ENCODE data around the gene ABCA10. TPM values are rescaled to one million over a fixed set of nuclear protein-coding genes. Genes with fewer than 3 reads are reported as not detected.
"Not testable (repeated sequence)": the region's sequence is repeated elsewhere in the genome, so short reads cannot be mapped to it uniquely, and the experiment has no call there.

ABCA10 gene
- total and polyA plus RNA-seq, 5 donors: 5.0 to 15.9 (median 6.9) TPM

DNA sequence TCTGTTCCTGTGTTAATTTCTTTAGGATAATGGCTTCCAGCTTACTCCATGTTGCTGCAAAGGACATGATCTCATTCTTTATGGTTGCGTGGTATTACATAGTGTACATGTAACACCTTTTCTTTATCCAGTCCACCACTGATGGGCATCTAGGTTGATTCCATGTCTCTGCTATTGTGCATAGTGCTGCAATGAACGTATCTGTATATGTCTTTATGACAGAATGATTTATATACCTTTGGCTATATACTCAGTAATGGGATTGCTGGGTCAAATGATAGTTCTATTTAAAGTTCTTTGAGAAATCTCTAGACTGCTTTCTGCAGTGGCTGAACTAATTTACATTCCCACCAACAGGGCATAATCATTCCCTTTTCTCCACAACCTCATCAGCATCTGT, 39.8 kb downstream of the ABCA10 start:
- DNase-seq: no peak
- WGBS: 96% methylated on average over 2 of the region's 2 CpGs

DNA sequence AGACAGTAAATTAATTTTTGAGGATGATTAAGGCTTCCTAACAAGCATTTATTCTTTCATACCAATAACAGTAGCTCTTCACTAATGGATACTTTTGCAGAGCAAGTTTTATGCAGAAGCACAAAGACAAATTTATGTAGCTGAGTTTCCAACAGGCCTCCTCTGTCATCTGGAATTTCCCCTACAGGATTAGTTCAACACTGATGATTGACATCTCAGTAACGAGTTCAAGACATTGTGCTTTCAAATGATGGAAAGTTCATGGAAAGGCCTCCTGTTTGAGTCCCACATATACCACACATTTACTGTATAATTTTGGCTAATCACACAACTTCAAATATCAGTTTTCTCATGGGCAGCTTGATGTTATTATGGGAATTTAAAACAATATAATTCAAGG, 40.6 kb downstream of the ABCA10 start:
- 71% methylated on average over 1 of the region's 1 CpG for WGBS
- Histone ChIP-seq H3K4me3 (ENCODE audit: low read length) (no peak overlapping the region), H3K9me3 (ENCODE audit: control insufficient read depth, low read length) (no peaks in the 10 kb centered on the region), H3K4me1 (ENCODE audit: control insufficient read depth, insufficient read depth, low read length) (no peaks in the 10 kb centered on the region), H3K27me3 (ENCODE audit: control insufficient read depth, insufficient read depth) (no peaks in the 10 kb centered on the region), H3K27ac (ENCODE audit: low read length) (no peak overlapping the region)
- no peak for ATAC-seq
- intact Hi-C loops (cut with DNase I): no loop called here
- no peak for DNase-seq

More for the DNA sequence above, 39.8 kb downstream of the ABCA10 start:
- intact Hi-C loops (cut with DNase I): no loop called here
- Histone ChIP-seq H3K27ac (ENCODE audit: low read length) (no peak overlapping the region), H3K4me3 (ENCODE audit: low read length) (no peak overlapping the region), H3K9me3 (ENCODE audit: control insufficient read depth, low read length) (no peaks in the 10 kb centered on the region), H3K27me3 (ENCODE audit: control insufficient read depth, insufficient read depth) (no peaks in the 10 kb centered on the region), H3K4me1 (ENCODE audit: control insufficient read depth, insufficient read depth, low read length) (no peaks in the 10 kb centered on the region)
- no peak for ATAC-seq

DNA sequence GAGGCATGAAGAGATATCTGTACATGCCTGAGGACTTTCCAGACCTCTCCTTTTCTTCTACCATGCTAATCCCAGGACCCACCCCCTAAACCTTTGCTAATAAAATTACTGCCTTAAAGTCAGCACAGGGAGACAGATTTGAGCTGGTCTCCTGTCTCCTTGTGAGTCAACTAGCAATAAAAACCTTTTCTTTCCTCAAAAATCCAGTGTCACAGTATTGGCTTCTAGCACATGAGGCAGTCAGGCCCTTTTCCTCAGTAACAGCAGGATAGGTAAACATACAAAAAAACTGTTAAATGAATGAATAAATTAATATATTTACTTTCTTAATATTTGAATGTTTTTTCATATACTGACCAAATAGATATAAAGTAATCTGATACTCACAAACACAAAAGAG, 41.3 kb downstream of the ABCA10 start:
- ATAC-seq: no peak
- Histone ChIP-seq H3K27ac (ENCODE audit: low read length) (no peak overlapping the region), H3K27me3 (ENCODE audit: control insufficient read depth, insufficient read depth) (no peaks in the 10 kb centered on the region), H3K4me3 (ENCODE audit: low read length) (no peak overlapping the region), H3K4me1 (ENCODE audit: control insufficient read depth, insufficient read depth, low read length) (no peaks in the 10 kb centered on the region), H3K9me3 (ENCODE audit: control insufficient read depth, low read length) (no peaks in the 10 kb centered on the region)
- no peak for DNase-seq
- intact Hi-C loops (cut with DNase I): no loop called here

DNA sequence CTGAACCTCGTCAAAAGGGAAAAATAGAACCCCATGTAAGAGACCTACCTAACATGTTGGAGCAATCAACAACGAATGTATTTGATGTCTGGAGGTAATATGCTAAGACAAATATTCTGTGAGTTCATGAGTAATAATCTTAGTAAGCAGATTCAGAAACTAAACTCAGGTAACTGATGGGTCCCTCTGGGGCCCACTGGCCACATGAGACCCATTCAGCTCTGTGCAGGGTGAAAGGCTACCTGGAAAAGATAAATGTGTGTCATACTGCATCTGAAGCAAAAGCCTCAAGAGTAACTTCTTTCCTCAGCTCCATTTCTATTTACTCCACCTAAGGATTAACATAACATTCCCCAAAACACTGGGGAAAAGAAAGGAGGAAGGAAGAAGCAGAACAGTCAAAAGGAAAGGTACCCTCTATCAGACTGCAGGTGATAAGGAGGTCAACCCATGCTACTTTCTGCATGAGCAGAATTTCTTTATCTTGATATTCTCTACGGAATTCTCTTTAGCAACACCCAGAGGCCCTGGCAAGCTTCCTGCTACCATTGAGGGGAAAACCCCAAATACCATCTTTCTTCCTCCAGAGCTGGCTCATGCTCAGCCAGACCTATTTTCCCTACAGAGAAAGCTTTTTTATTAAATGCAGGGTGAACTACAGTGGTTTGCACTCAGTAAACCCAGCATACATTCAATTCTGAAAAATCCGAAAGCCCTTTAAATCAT, 49.2 kb downstream of the ABCA10 start:
- DNase-seq (peak in 2 of 3 donors; percentile 17 to 54), ATAC-seq (no peak)
- H3K27me3 ChIP-seq (ENCODE audit: control insufficient read depth, insufficient read depth): no peaks in the 10 kb centered on the region
- no peaks in the 10 kb centered on the region for H3K4me1 ChIP-seq (ENCODE audit: control insufficient read depth, insufficient read depth, low read length)
- no peak overlapping the region for H3K4me3 ChIP-seq (ENCODE audit: low read length)
- no peaks in the 10 kb centered on the region for H3K9me3 ChIP-seq (ENCODE audit: control insufficient read depth, low read length)
- WGBS: 68% methylated on average over 4 of the region's 4 CpGs
- H3K27ac ChIP-seq (ENCODE audit: low read length): no peak overlapping the region
- intact Hi-C loops (cut with DNase I): no loop called here

DNA sequence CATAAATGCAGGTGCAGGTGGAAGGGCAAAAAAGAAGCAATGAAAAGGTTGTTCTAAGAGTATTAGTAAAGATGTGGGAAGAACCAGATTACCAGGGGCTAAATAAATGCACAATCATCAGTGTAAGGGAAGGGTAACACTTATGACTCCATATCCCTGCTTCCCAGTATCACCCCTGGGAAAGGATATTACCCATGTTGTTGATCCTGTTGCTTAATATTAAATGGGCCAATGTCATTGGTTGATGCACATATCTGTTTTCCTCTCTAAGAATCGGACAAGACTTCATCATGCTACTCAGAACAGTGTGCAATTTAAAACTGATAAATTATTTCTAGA, 52.2 kb downstream of the ABCA10 start:
- intact Hi-C loops (cut with DNase I): no loop called here
- Histone ChIP-seq H3K9me3 (ENCODE audit: control insufficient read depth, low read length) (no peaks in the 10 kb centered on the region), H3K4me3 (ENCODE audit: low read length) (no peak overlapping the region), H3K27ac (ENCODE audit: low read length) (no peak overlapping the region), H3K4me1 (ENCODE audit: control insufficient read depth, insufficient read depth, low read length) (no peaks in the 10 kb centered on the region), H3K27me3 (ENCODE audit: control insufficient read depth, insufficient read depth) (no peaks in the 10 kb centered on the region)
- no peak for DNase-seq
- ATAC-seq: no peak
- WGBS: 92% methylated on average over 1 of the region's 1 CpG

DNA sequence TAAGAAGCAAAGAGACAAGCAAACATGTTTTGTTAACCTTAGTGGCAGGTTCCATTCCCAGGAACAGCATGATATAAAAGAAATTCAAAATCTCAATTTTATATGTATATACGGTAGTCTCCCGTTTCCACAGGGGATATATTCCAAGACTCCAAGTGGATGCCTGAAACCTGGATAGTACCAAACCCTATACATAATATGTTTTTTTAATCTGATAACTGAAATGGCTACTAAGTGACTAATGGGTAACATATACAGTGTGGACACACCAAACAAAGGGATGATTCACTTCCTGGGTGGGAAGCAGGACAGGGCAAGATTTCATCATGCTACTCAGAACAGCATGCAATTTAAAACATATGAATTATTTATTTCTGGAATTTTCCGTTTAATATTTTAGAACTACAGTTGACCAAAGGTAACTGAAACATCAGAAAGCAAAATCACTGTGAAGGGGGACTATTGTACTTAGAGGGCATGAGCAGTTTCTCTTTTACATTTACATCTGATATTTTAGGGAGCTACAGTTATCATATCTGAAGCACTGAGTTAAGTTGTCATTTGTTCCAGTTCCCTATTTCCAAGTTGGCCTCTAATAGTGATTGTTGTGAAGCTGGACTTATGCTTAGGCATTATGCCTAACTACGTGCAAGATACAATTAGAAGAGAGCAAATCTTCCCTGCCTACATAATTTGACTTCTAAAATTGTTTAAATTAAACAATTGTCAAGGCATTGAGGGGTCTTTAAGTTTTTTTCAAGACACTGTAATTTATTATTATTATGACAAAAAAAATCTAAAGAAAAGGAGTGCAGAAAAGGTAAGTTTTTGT, 52.8 kb downstream of the ABCA10 start:
- 80% methylated on average over 4 of the region's 4 CpGs for WGBS
- no peaks in the 10 kb centered on the region for H3K27me3 ChIP-seq (ENCODE audit: control insufficient read depth, insufficient read depth)
- no peak for DNase-seq
- intact Hi-C loops (cut with DNase I): no loop called here
- no peak overlapping the region for H3K4me3 ChIP-seq (ENCODE audit: low read length)
- peak; percentile 48 for ATAC-seq
- no peak overlapping the region for H3K27ac ChIP-seq (ENCODE audit: low read length)
- no peaks in the 10 kb centered on the region for H3K9me3 ChIP-seq (ENCODE audit: control insufficient read depth, low read length)
- no peaks in the 10 kb centered on the region for H3K4me1 ChIP-seq (ENCODE audit: control insufficient read depth, insufficient read depth, low read length)

DNA sequence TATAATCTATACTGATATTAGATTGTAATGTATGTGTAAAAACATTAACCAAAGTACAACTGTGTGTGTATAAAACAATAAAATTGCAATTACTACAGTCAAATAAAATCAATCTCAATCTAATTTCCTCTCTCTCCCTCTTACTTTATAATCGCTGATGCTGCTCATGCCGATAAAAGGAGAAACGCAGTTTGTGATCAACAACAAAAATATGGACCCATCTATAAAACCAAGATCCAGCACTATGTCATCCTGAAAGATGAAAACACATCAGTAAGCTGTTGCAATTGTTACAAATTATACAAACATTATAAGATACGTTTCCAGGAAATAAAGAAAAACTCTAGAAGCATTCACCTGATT, 53.4 kb downstream of the ABCA10 start:
- intact Hi-C loops (cut with DNase I): no loop called here
- ATAC-seq (no peak), DNase-seq (no peak)
- H3K9me3 ChIP-seq (ENCODE audit: control insufficient read depth, low read length): no peaks in the 10 kb centered on the region
- no peak overlapping the region for H3K27ac ChIP-seq (ENCODE audit: low read length)
- no peak overlapping the region for H3K4me3 ChIP-seq (ENCODE audit: low read length)
- no peaks in the 10 kb centered on the region for H3K27me3 ChIP-seq (ENCODE audit: control insufficient read depth, insufficient read depth)
- WGBS: 91% methylated on average over 4 of the region's 4 CpGs
- no peaks in the 10 kb centered on the region for H3K4me1 ChIP-seq (ENCODE audit: control insufficient read depth, insufficient read depth, low read length)

DNA sequence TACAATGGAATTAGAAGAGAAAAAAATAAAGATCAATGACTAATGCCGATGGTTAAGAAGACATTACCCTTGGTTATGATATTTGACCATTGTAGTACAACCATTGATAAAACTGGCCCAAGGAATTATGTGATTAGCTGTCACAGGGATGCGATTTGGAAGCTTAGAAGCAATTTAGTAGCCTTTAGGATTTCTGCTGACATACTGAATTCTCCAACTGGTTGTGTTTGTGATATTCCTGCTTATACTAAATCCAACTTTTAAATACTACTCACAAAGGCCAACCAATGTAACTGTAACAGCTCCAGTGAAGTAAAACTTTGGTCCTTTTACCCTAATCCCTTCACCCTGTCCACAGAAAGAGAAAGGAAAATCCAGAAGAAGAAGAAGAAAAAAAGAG, 55.5 kb downstream of the ABCA10 start:
- H3K4me3 ChIP-seq (ENCODE audit: low read length): no peak overlapping the region
- H3K9me3 ChIP-seq (ENCODE audit: control insufficient read depth, low read length): no peaks in the 10 kb centered on the region
- WGBS: 67% methylated on average over 2 of the region's 2 CpGs
- H3K27ac ChIP-seq (ENCODE audit: low read length): no peak overlapping the region
- H3K4me1 ChIP-seq (ENCODE audit: control insufficient read depth, insufficient read depth, low read length): no peaks in the 10 kb centered on the region
- intact Hi-C loops (cut with DNase I): no loop called here
- DNase-seq (no peak), ATAC-seq (no peak)
- no peaks in the 10 kb centered on the region for H3K27me3 ChIP-seq (ENCODE audit: control insufficient read depth, insufficient read depth)

DNA sequence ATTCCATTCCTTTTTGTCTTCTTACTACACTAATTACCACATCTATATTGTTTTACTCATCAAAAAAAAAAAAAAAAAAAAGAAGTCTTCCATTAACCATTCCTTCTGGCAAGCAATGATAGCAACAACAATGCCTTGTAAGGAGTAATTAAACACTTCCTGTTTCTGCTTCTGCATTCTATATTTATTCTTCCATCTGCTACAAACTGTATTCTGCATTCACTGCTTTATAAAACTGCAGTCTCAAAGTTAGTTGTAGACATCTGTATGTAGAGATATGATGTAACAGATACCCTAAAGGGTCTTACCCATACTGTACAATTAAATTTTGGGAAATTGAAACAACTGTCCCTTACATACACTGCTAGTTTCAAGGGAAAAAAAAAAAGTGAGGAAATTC, 58.2 kb downstream of the ABCA10 start:
- DNase-seq (no peak), ATAC-seq (no peak)
- no peak overlapping the region for H3K27ac ChIP-seq (ENCODE audit: low read length)
- H3K4me1 ChIP-seq (ENCODE audit: control insufficient read depth, insufficient read depth, low read length): peaks cover 2% of the 10 kb centered on the region
- intact Hi-C loops (cut with DNase I): no loop called here
- H3K27me3 ChIP-seq (ENCODE audit: control insufficient read depth, insufficient read depth): no peaks in the 10 kb centered on the region
- no peaks in the 10 kb centered on the region for H3K9me3 ChIP-seq (ENCODE audit: control insufficient read depth, low read length)
- no peak overlapping the region for H3K4me3 ChIP-seq (ENCODE audit: low read length)

DNA sequence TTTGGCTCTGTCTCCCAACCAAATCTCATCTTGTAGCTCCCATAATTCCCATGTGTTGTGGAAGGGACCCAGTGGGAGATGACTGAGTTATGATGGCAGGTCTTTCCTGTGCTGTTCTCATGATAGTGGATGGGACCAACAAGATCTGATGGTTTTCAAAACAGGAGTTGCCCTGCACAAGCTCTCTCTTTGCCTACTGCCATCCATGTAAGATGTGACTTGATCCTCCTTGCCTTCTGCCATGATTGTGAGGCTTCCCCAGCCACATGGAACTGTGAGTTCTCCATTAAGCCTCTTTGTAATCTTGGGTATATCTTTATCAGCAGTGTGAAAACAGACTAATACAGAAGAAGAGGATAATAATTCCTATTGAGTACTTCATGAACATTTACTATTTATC, 60.0 kb downstream of the ABCA10 start:
- ATAC-seq; H3K27me3 ChIP-seq (ENCODE audit: control insufficient read depth, insufficient read depth); H3K4me1 ChIP-seq (ENCODE audit: control insufficient read depth, insufficient read depth, low read length); DNase-seq; H3K9me3 ChIP-seq (ENCODE audit: control insufficient read depth, low read length); H3K27ac ChIP-seq (ENCODE audit: low read length); H3K4me3 ChIP-seq (ENCODE audit: low read length); intact Hi-C loops (cut with DNase I): not testable (repeated sequence)

DNA sequence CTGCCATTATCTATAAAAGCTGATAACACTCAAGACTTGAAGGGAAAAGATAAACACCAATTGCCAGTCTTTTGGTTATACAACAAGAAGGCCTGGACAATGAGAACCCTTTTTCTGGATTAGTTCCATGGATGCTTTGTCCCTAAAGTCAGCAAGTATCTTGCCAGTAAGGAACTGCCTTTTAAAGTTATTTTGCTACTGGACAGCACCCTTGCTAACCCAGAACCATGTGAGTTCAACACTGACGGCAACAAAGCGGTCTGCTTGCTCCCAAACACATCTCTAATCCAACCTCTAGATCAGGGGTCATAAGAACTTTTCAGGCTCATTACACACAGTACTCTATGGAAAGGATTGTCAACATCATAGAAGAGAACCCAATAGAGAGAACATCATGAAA, 61.7 kb downstream of the ABCA10 start:
- H3K9me3 ChIP-seq (ENCODE audit: control insufficient read depth, low read length): no peaks in the 10 kb centered on the region
- intact Hi-C loops (cut with DNase I): no loop called here
- WGBS: 74% methylated on average over 2 of the region's 2 CpGs
- no peak overlapping the region for H3K27ac ChIP-seq (ENCODE audit: low read length)
- no peaks in the 10 kb centered on the region for H3K27me3 ChIP-seq (ENCODE audit: control insufficient read depth, insufficient read depth)
- peaks cover 2% of the 10 kb centered on the region for H3K4me1 ChIP-seq (ENCODE audit: control insufficient read depth, insufficient read depth, low read length)
- H3K4me3 ChIP-seq (ENCODE audit: low read length): no peak overlapping the region
- ATAC-seq: no peak
- DNase-seq: no peak
